Large intestine (tissue), 3 donors: Measurements from ENCODE around the gene TBC1D4. TPM values are rescaled to one million over a fixed set of nuclear protein-coding genes. Genes with fewer than 3 reads are reported as not detected.

Experiments used
- DNase-seq, 2 donors: peaks; one replicate each; pipeline versions ENCODE4 v3.0.0 to v3.0.0-alpha.2; 2013
- H3K27ac ChIP-seq: one replicate; pipeline ENCODE4 v1.5.1; 2013; ENCODE audit warnings: low read length
- H3K27me3 ChIP-seq: 2 replicates; pipeline ENCODE4 v1.6.1; 2013; ENCODE audit warnings: low read length; ENCODE audit not compliant: control insufficient read depth, insufficient read depth
- H3K36me3 ChIP-seq: 2 replicates; pipeline ENCODE4 v1.6.1; 2013; ENCODE audit warnings: low read length; ENCODE audit not compliant: control insufficient read depth, insufficient read depth
- H3K4me1 ChIP-seq: one replicate; pipeline ENCODE4 v1.6.1; 2013; ENCODE audit warnings: low read length; ENCODE audit not compliant: control insufficient read depth, insufficient read depth
- H3K4me3 ChIP-seq: one replicate; pipeline ENCODE4 v1.5.1; 2013; ENCODE audit warnings: low read length
- H3K9me3 ChIP-seq: one replicate; pipeline ENCODE4 v1.6.1; 2013; ENCODE audit warnings: mild to moderate bottlenecking, low read depth, low read length, moderate library complexity; ENCODE audit not compliant: control insufficient read depth
- WGBS: methylation state at CpG from one replicate; pipeline ENCODE4 v1.1.5; 2013; ENCODE audit warnings: low lambda C conversion rate; ENCODE audit not compliant: insufficient coverage; 5-methylcytosine and 5-hydroxymethylcytosine counted together
- polyA plus RNA-seq: library from polyadenylated mRNA; unstranded; fragments of 120-200 nt; gene quantifications from one replicate; pipeline ENCODE4 v1.2.1, GENCODE V29; 2013

TBC1D4 gene
- polyA plus RNA-seq, 1 donor, result 10.1 TPM

GRCh38 chr13:75345193-75345592 is 136.8 kb downstream of the TBC1D4 start:
- Histone ChIP-seq H3K4me1 (no peaks in the 10 kb centered on the region), H3K9me3 (no peaks in the 10 kb centered on the region), H3K27me3 (no peaks in the 10 kb centered on the region), H3K4me3 (no peak overlapping the region), H3K36me3 (no peaks in the 10 kb centered on the region), H3K27ac (no peak overlapping the region)
- DNase-seq, result peak in 1 of 2 donors; percentile 9
- no CpG with 5 or more reads among the region's 2 CpGs for WGBS

GRCh38 chr13:75341028-75341427 is 140.9 kb downstream of the TBC1D4 start:
- H3K27ac ChIP-seq, result no peak overlapping the region
- H3K27me3 ChIP-seq, result no peaks in the 10 kb centered on the region
- 100% methylated on average over 2 of the region's 5 CpGs for WGBS
- no peak overlapping the region for H3K4me3 ChIP-seq
- DNase-seq, result no peak
- no peaks in the 10 kb centered on the region for H3K4me1 ChIP-seq
- H3K36me3 ChIP-seq, result no peaks in the 10 kb centered on the region
- no peaks in the 10 kb centered on the region for H3K9me3 ChIP-seq

- DNase-seq, result no peak
- H3K36me3 ChIP-seq, result no peaks in the 10 kb centered on the region
Measured at GRCh38 chr13:75339635-75340374, 142.2 kb downstream of the TBC1D4 start.

GRCh38 chr13:75334634-75335447 is 147.1 kb downstream of the TBC1D4 start:
- Histone ChIP-seq H3K4me1 (no peaks in the 10 kb centered on the region), H3K4me3 (no peak overlapping the region), H3K27me3 (no peaks in the 10 kb centered on the region), H3K27ac (no peak overlapping the region), H3K9me3 (no peaks in the 10 kb centered on the region), H3K36me3 (no peaks in the 10 kb centered on the region)
- 100% methylated on average over 1 of the region's 10 CpGs for WGBS
- DNase-seq, result no peak

More at GRCh38 chr13:75339635-75340374, 142.2 kb downstream of the TBC1D4 start:
- Histone ChIP-seq H3K4me1 (no peaks in the 10 kb centered on the region), H3K27ac (no peak overlapping the region), H3K27me3 (no peaks in the 10 kb centered on the region), H3K9me3 (no peaks in the 10 kb centered on the region), H3K4me3 (no peak overlapping the region)
- WGBS, result no CpG with 5 or more reads among the region's 7 CpGs

GRCh38 chr13:75333103-75333502 is 148.9 kb downstream of the TBC1D4 start:
- Histone ChIP-seq H3K4me3 (no peak overlapping the region), H3K36me3 (no peaks in the 10 kb centered on the region), H3K27ac (no peak overlapping the region), H3K9me3 (no peaks in the 10 kb centered on the region), H3K4me1 (no peaks in the 10 kb centered on the region), H3K27me3 (no peaks in the 10 kb centered on the region)
- 25% methylated on average over 1 of the region's 1 CpG for WGBS
- DNase-seq, result no peak

DNA sequence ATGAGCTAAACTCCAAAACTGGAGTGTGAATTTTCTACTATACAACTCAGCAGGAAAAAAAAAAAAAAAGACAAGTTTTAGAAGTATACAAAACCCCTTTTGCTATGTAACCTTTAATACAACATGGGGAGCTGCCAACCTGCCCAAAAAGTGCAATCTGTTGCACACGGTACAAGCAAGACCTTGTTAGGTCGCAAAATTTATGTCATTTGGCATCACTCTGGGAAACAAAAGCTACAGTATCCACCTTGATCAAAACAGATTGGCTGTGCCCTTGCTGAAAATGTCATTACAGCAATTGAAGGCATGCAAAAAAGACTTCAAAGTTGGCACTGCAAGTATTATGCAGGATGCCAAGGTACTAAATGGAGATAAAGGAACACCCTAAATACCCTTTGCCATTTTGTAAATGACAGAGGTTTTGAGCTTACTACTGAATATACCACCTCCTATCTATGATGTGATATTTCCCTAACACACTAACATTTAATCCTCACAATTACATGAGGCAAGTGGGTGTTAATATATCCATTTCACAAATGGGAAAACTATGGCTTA is 150.1 kb downstream of the TBC1D4 start:
- Histone ChIP-seq H3K36me3 (no peaks in the 10 kb centered on the region), H3K9me3 (no peaks in the 10 kb centered on the region), H3K4me1 (no peaks in the 10 kb centered on the region), H3K27ac (no peak overlapping the region), H3K4me3 (no peak overlapping the region), H3K27me3 (no peaks in the 10 kb centered on the region)
- no peak for DNase-seq
- WGBS, result 100% methylated on average over 1 of the region's 2 CpGs

DNA sequence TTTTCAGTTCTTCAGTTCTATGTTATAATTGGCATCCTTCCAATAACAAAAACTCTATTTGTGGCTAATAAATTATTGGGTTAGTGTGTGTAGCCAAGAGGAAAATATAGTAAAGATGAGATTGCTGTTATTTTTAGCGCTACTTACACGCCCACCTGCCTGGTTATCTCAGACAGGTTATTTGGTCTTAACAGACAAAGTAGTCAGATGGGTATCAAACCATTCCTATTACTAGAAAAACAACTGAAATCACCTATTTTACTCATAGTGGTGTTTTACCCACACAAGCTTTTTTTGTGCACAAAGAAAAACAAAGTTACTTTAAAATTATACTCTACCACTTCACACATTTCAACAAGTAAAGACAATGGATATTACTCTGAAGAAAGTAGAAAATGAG is 151.2 kb downstream of the TBC1D4 start:
- Histone ChIP-seq H3K9me3 (no peaks in the 10 kb centered on the region), H3K4me3 (no peak overlapping the region), H3K27me3 (no peaks in the 10 kb centered on the region), H3K36me3 (no peaks in the 10 kb centered on the region), H3K4me1 (no peaks in the 10 kb centered on the region), H3K27ac (no peak overlapping the region)
- DNase-seq, result no peak
- WGBS, result 20% methylated on average over 1 of the region's 2 CpGs

DNA sequence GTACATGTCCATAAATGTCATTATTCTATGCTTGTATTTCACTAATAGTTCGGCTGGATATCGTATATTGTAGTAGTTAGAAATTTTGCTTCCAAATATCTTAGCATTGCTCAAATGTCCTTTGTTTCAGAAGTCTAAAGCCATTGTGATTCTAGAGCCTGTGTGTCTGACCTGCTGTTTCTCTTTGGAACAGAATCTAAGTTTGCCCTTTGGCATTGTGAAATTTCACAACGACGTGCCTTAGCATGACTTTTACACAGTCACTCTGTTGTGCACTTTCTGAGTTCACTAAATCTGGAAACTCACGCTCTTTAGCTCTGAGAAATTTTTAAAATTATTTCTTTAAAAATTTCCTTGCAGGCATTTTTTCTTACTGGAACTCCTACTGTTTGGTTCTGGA is 152.2 kb downstream of the TBC1D4 start:
- H3K27ac ChIP-seq, result no peak overlapping the region
- H3K4me3 ChIP-seq, result no peak overlapping the region
- H3K4me1 ChIP-seq, result no peaks in the 10 kb centered on the region
- peak; percentile 19 to 45 for DNase-seq
- H3K9me3 ChIP-seq, result no peaks in the 10 kb centered on the region
- no peaks in the 10 kb centered on the region for H3K27me3 ChIP-seq
- WGBS, result 43% methylated on average over 3 of the region's 5 CpGs
- H3K36me3 ChIP-seq, result no peaks in the 10 kb centered on the region

DNA sequence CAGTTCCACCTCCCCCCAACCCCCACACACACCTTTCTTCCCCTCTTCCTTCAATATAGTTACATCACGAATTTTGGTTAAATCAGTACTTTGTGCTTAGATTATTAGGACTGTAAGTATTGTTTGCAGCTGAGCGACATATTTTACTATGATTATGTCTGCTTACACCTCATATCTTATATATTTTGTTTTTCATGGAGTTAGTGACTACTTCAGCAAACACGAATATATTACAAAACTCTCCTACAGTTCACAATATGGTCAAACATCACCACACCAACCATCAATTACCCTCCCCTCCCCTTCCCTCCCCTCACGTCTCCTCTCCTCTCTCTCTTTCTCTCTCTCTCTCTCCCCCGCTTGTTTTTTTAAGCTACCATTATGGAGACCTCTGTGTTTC is 152.9 kb downstream of the TBC1D4 start:
- WGBS, result 95% methylated on average over 4 of the region's 5 CpGs
- Histone ChIP-seq H3K27me3 (no peaks in the 10 kb centered on the region), H3K36me3 (no peaks in the 10 kb centered on the region), H3K9me3 (no peaks in the 10 kb centered on the region), H3K4me3 (no peak overlapping the region), H3K4me1 (no peaks in the 10 kb centered on the region), H3K27ac (no peak overlapping the region)
- DNase-seq, result no peak

- no peak overlapping the region for H3K27ac ChIP-seq
- WGBS, result 90% methylated on average over 2 of the region's 3 CpGs
Measured at GRCh38 chr13:75327135-75327510, 154.8 kb downstream of the TBC1D4 start.

More at GRCh38 chr13:75327135-75327510, 154.8 kb downstream of the TBC1D4 start:
- H3K4me3 ChIP-seq, result no peak overlapping the region
- DNase-seq, result no peak
- no peaks in the 10 kb centered on the region for H3K27me3 ChIP-seq
- no peaks in the 10 kb centered on the region for H3K9me3 ChIP-seq
- H3K4me1 ChIP-seq, result no peaks in the 10 kb centered on the region
- no peaks in the 10 kb centered on the region for H3K36me3 ChIP-seq
